H9 (cell line): ENCODE results near the gene FCHSD2. TPM values are rescaled to one million over a fixed set of nuclear protein-coding genes. Genes with fewer than 3 reads are reported as not detected.

Experiments
- DNase-seq: peaks from one replicate; pipeline ENCODE4 v3.0.0-alpha.2; 2017
- H2AFZ ChIP-seq: one replicate; pipeline ENCODE4 v1.6.1; 2013; ENCODE audit warnings: mild to moderate bottlenecking, low read length, control low read depth, moderate library complexity
- H2AK5ac ChIP-seq: 2 replicates; pipeline ENCODE4 v1.6.1; 2013; ENCODE audit warnings: low read length, control low read depth, mixed read lengths; ENCODE audit not compliant: insufficient read length
- H2BK120ac ChIP-seq: one replicate; pipeline ENCODE4 v1.6.1; 2013; ENCODE audit warnings: low read depth, mild to moderate bottlenecking, low read length, control low read depth, inconsistent platforms; ENCODE audit not compliant: poor library complexity, severe bottlenecking
- H2BK12ac ChIP-seq: 2 replicates; pipeline ENCODE4 v1.6.1; 2013; ENCODE audit warnings: low read length, control low read depth, mixed read lengths, low read depth; ENCODE audit not compliant: insufficient read length
- H2BK15ac ChIP-seq: 2 replicates; pipeline ENCODE4 v1.6.1; 2013; ENCODE audit warnings: low read depth, low read length, control low read depth
- H2BK20ac ChIP-seq: one replicate; pipeline ENCODE4 v1.6.1; 2013; ENCODE audit warnings: low read depth, mild to moderate bottlenecking, low read length, control low read depth, inconsistent platforms; ENCODE audit not compliant: poor library complexity, severe bottlenecking
- H2BK5ac ChIP-seq: 2 replicates; pipeline ENCODE4 v1.6.1; 2013; ENCODE audit warnings: low read length, control low read depth, mixed read lengths; ENCODE audit not compliant: insufficient read length
- H3K14ac ChIP-seq: 2 replicates; pipeline ENCODE4 v1.6.1; 2013; ENCODE audit warnings: low read length, control low read depth; ENCODE audit not compliant: insufficient read depth
- H3K18ac ChIP-seq: 2 replicates; pipeline ENCODE4 v1.6.1; 2013; ENCODE audit warnings: low read depth, mild to moderate bottlenecking, mixed read lengths, low read length, control low read depth; ENCODE audit not compliant: insufficient read length
- H3K23ac ChIP-seq: 2 replicates; pipeline ENCODE4 v1.6.1; 2013; ENCODE audit warnings: low read length, control low read depth, mixed read lengths, low read depth; ENCODE audit not compliant: insufficient read length
- H3K23me2 ChIP-seq: 2 replicates; pipeline ENCODE4 v1.6.1; 2013; ENCODE audit warnings: low read depth, mild to moderate bottlenecking, mixed read lengths, low read length, control low read depth; ENCODE audit not compliant: insufficient read length, poor library complexity, severe bottlenecking
- H3K27ac ChIP-seq: 2 replicates; pipeline ENCODE4 v1.5.1; 2013; ENCODE audit warnings: low read length, control low read depth, mixed read lengths, low read depth; ENCODE audit not compliant: insufficient read length
- H3K27me3 ChIP-seq: 2 replicates; pipeline ENCODE4 v1.6.1; 2013; ENCODE audit warnings: low read length, control low read depth, inconsistent platforms; ENCODE audit not compliant: insufficient read depth
- H3K4ac ChIP-seq: 2 replicates; pipeline ENCODE4 v1.6.1; 2013; ENCODE audit warnings: low read depth, mild to moderate bottlenecking, control low read depth, inconsistent platforms, low read length, moderate library complexity
- H3K4me1 ChIP-seq: 2 replicates; pipeline ENCODE4 v1.6.1; 2013; ENCODE audit warnings: low read length, control low read depth, inconsistent platforms; ENCODE audit not compliant: insufficient read depth
- H3K4me2 ChIP-seq: 2 replicates; pipeline ENCODE4 v1.6.1; 2013; ENCODE audit warnings: low read length, control low read depth, mixed read lengths; ENCODE audit not compliant: insufficient read length, insufficient read depth
- H3K56ac ChIP-seq: 2 replicates; pipeline ENCODE4 v1.6.1; 2013; ENCODE audit warnings: low read depth, mild to moderate bottlenecking, mixed read lengths, low read length, control low read depth; ENCODE audit not compliant: insufficient read length
- H3K79me1 ChIP-seq: 2 replicates; pipeline ENCODE4 v1.6.1; 2013; ENCODE audit warnings: low read depth, mild to moderate bottlenecking, moderate library complexity, low read length, control low read depth, inconsistent platforms; ENCODE audit not compliant: insufficient read depth, poor library complexity, severe bottlenecking
- H3K79me2 ChIP-seq: 2 replicates; pipeline ENCODE4 v1.6.1; 2013; ENCODE audit warnings: low read length, control low read depth, inconsistent platforms; ENCODE audit not compliant: insufficient read depth
- H3K9ac ChIP-seq: 2 replicates; pipeline ENCODE4 v1.6.1; 2013; ENCODE audit warnings: low read length, control low read depth, mixed read lengths; ENCODE audit not compliant: insufficient read length; ENCODE audit errors: extremely low read depth
- H3K9me3 ChIP-seq: one replicate; pipeline ENCODE4 v1.6.1; 2013; ENCODE audit warnings: low read depth, low read length, inconsistent platforms; ENCODE audit not compliant: control insufficient read depth
- H3T11ph ChIP-seq: one replicate; pipeline ENCODE4 v1.6.1; 2013; ENCODE audit warnings: mild to moderate bottlenecking, low read length, control low read depth, inconsistent platforms
- H4K20me1 ChIP-seq: one replicate; pipeline ENCODE4 v1.6.1; 2013; ENCODE audit not compliant: control insufficient read depth, insufficient read length, insufficient read depth
- H4K5ac ChIP-seq: 2 replicates; pipeline ENCODE4 v1.6.1; 2013; ENCODE audit warnings: low read depth, mild to moderate bottlenecking, mixed read lengths, low read length, control low read depth; ENCODE audit not compliant: insufficient read length
- H4K8ac ChIP-seq: replicated peaks from 2 replicates; pipeline ENCODE4 v1.6.1; 2013; ENCODE audit warnings: low read length, control low read depth, mixed read lengths, low read depth; ENCODE audit not compliant: insufficient read length
- H4K91ac ChIP-seq: 2 replicates; pipeline ENCODE4 v1.6.1; 2013; ENCODE audit warnings: low read depth, mild to moderate bottlenecking, moderate library complexity, mixed read lengths, low read length, control low read depth; ENCODE audit not compliant: insufficient read length
- H3K27ac Mint-ChIP-seq, 3 experiments: 2 replicates in 2 of 3; 3 replicates in 1 of 3; pipeline ENCODE4 v1.8.0; 2020 to 2021; ENCODE audit warnings: mixed read lengths in 3 of 3, mild to moderate bottlenecking in 1 of 3, moderate library complexity in 1 of 3
- H3K27me3 Mint-ChIP-seq: 2 replicates; pipeline ENCODE4 v1.8.0; 2021; ENCODE audit warnings: low read depth, mild to moderate bottlenecking, moderate library complexity, mixed read lengths
- H3K36me3 Mint-ChIP-seq, 3 experiments: 2 replicates in 2 of 3; 3 replicates in 1 of 3; pipeline ENCODE4 v1.8.0; 2020 to 2021; ENCODE audit warnings: low read depth in 3 of 3, mixed read lengths in 3 of 3; ENCODE audit not compliant: insufficient read depth in 1 of 3
- H3K4me1 Mint-ChIP-seq, 2 experiments: 2 replicates each; pipeline ENCODE4 v1.8.0; 2020; ENCODE audit warnings: mixed read lengths in 2 of 2
- H3K4me3 Mint-ChIP-seq, 2 experiments: 2 replicates in 1 of 2; 3 replicates in 1 of 2; pipeline ENCODE4 v1.8.0; 2020 to 2021; ENCODE audit warnings: mild to moderate bottlenecking in 2 of 2, mixed read lengths in 2 of 2, moderate library complexity in 1 of 2
- H3K9me3 Mint-ChIP-seq, 2 experiments: 2 replicates in 1 of 2; 3 replicates in 1 of 2; pipeline ENCODE4 v1.8.0; 2020; ENCODE audit warnings: mild to moderate bottlenecking in 2 of 2, mixed read lengths in 2 of 2, moderate library complexity in 1 of 2
- WGBS: extraction: QIAGEN DNeasy Blood & Tissue Kit; methylation state at CpG from one replicate; pipeline ENCODE4 v1.1.7; 2013; ENCODE audit warnings: missing lambda C conversion rate, low lambda C conversion rate, mixed read lengths; ENCODE audit not compliant: insufficient read length; ENCODE audit errors: extremely low coverage; 5-methylcytosine and 5-hydroxymethylcytosine counted together
- total RNA-seq: library from RNA; stranded (reverse); gene quantifications from 2 replicates; pipeline ENCODE4 v1.2.1, GENCODE V29; 2021
- TF ChIP-seq, protein P1 (sequence below): fragments of 200-600 bp; sonication (generic); conservative IDR thresholded peaks from 3 replicates; pipeline ENCODE4 v1.8.0; 2021; ENCODE audit warnings: antibody characterized with exemption, mild to moderate bottlenecking

The FCHSD2 gene
- total RNA-seq, 1 experiment from 2014 or later = 17.8 TPM

- no peaks in the 10 kb centered on the region for H3K4me1 ChIP-seq
- no peak overlapping the region for H2BK12ac ChIP-seq
- Mint-ChIP-seq H3K4me1 (peaks cover 11 to 13% of the 10 kb centered on the region in 2 experiments), H3K4me3 (no peak overlapping the region), H3K27me3 (no peaks in the 10 kb centered on the region), H3K36me3 (peaks cover 0 to 4% (median 0%) of the 10 kb centered on the region in 3 experiments; a peak in 3 of 7 replicates), H3K27ac (no peak overlapping the region), H3K9me3 (no peaks in the 10 kb centered on the region)
- no peak overlapping the region for H4K91ac ChIP-seq
- TF ChIP-seq, protein P1, sequence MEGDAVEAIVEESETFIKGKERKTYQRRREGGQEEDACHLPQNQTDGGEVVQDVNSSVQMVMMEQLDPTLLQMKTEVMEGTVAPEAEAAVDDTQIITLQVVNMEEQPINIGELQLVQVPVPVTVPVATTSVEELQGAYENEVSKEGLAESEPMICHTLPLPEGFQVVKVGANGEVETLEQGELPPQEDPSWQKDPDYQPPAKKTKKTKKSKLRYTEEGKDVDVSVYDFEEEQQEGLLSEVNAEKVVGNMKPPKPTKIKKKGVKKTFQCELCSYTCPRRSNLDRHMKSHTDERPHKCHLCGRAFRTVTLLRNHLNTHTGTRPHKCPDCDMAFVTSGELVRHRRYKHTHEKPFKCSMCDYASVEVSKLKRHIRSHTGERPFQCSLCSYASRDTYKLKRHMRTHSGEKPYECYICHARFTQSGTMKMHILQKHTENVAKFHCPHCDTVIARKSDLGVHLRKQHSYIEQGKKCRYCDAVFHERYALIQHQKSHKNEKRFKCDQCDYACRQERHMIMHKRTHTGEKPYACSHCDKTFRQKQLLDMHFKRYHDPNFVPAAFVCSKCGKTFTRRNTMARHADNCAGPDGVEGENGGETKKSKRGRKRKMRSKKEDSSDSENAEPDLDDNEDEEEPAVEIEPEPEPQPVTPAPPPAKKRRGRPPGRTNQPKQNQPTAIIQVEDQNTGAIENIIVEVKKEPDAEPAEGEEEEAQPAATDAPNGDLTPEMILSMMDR = no peak
- no peaks in the 10 kb centered on the region for H3K9me3 ChIP-seq
- no peak overlapping the region for H4K8ac ChIP-seq
- H2BK15ac ChIP-seq = no peak overlapping the region
- no peak overlapping the region for H2BK20ac ChIP-seq
- no peak overlapping the region for H2BK5ac ChIP-seq
- no peak overlapping the region for H3T11ph ChIP-seq
- no peaks in the 10 kb centered on the region for H3K79me1 ChIP-seq
- H2BK120ac ChIP-seq = no peak overlapping the region
- no peaks in the 10 kb centered on the region for H3K23me2 ChIP-seq
- no peak overlapping the region for H3K18ac ChIP-seq
- H3K79me2 ChIP-seq = no peaks in the 10 kb centered on the region
- no peak overlapping the region for H2AK5ac ChIP-seq
- no CpG with 5 or more reads among the region's 1 CpG for WGBS
- no peak overlapping the region for H3K9ac ChIP-seq
- no peaks in the 10 kb centered on the region for H4K20me1 ChIP-seq
- no peak overlapping the region for H3K27ac ChIP-seq
- H2AFZ ChIP-seq = no peak overlapping the region
- no peak overlapping the region for H3K23ac ChIP-seq
- no peak overlapping the region for H4K5ac ChIP-seq
- H3K27me3 ChIP-seq = no peaks in the 10 kb centered on the region
- no peak overlapping the region for H3K56ac ChIP-seq
- H3K14ac ChIP-seq = no peak overlapping the region
- H3K4ac ChIP-seq = no peak overlapping the region
- H3K4me2 ChIP-seq = no peak overlapping the region
- no peak for DNase-seq
Measured at GRCh38 chr11:72863916-72864315, 278.2 kb downstream of the FCHSD2 start.
